ENCODE data around the gene RNF144A.

GRCh38 chr2:7031547-7032245 is 114.5 kb downstream of the RNF144A start:
- TF ChIP-seq EZH2phosphoT487 (IDR thresholded peaks at IDR 0.05; ENCODE audit: borderline replicate concordance, low read length), result 0 out of 2 replicates have a peak, but pooled peaks have one; percentile 51
- TF ChIP-seq, protein P1, sequence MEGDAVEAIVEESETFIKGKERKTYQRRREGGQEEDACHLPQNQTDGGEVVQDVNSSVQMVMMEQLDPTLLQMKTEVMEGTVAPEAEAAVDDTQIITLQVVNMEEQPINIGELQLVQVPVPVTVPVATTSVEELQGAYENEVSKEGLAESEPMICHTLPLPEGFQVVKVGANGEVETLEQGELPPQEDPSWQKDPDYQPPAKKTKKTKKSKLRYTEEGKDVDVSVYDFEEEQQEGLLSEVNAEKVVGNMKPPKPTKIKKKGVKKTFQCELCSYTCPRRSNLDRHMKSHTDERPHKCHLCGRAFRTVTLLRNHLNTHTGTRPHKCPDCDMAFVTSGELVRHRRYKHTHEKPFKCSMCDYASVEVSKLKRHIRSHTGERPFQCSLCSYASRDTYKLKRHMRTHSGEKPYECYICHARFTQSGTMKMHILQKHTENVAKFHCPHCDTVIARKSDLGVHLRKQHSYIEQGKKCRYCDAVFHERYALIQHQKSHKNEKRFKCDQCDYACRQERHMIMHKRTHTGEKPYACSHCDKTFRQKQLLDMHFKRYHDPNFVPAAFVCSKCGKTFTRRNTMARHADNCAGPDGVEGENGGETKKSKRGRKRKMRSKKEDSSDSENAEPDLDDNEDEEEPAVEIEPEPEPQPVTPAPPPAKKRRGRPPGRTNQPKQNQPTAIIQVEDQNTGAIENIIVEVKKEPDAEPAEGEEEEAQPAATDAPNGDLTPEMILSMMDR (conservative IDR thresholded peaks at IDR 0.05; ENCODE audit: low read depth, low read length), result peak; percentile 48; the same call in 1 of the 2 replicates
